ENCODE results near the gene MTHFD2L.

DNA sequence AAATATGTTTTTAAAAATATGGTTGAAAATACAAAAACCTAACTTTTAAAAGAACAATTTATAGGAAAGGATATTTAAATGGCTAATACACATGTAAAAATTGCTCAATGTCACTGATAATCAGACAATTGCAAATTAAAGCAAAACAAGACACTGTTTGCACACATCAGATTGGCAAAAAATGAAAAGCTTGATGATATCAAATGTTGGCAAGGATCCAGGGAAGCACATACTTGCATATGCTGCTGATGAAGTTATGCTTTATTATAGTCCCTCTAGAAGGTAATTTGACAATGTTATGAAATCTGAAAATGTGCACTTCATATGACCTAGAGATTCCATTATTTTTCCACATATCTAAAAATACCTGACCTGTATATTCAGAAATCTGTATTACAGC, 104.6 kb downstream of the MTHFD2L start:
- TF ChIP-seq, protein P1, sequence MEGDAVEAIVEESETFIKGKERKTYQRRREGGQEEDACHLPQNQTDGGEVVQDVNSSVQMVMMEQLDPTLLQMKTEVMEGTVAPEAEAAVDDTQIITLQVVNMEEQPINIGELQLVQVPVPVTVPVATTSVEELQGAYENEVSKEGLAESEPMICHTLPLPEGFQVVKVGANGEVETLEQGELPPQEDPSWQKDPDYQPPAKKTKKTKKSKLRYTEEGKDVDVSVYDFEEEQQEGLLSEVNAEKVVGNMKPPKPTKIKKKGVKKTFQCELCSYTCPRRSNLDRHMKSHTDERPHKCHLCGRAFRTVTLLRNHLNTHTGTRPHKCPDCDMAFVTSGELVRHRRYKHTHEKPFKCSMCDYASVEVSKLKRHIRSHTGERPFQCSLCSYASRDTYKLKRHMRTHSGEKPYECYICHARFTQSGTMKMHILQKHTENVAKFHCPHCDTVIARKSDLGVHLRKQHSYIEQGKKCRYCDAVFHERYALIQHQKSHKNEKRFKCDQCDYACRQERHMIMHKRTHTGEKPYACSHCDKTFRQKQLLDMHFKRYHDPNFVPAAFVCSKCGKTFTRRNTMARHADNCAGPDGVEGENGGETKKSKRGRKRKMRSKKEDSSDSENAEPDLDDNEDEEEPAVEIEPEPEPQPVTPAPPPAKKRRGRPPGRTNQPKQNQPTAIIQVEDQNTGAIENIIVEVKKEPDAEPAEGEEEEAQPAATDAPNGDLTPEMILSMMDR (IDR thresholded peaks at IDR 0.05; ENCODE audit: insufficient read depth, low read length, poor library complexity, severe bottlenecking) = no peak
- no peak for TF ChIP-seq EZH2phosphoT487 (conservative IDR thresholded peaks at IDR 0.05; ENCODE audit: low read length)
